Subcutaneous abdominal adipose tissue (tissue), 5 donors: ENCODE data around the gene CNTN4.
"Not testable (repeated sequence)": the region's sequence is repeated elsewhere in the genome, so short reads cannot be mapped to it uniquely, and the experiment has no call there.

Experiments
- H3K27ac ChIP-seq: one replicate; pipeline ENCODE4 v1.7.0; 2013; ENCODE audit warnings: low read depth, mild to moderate bottlenecking, inconsistent platforms, low read length, moderate library complexity
- H3K27me3 ChIP-seq, 5 donors: one replicate each; pipeline ENCODE4 v1.7.0; 2013; ENCODE audit warnings: low read length in 5 of 5, inconsistent platforms in 1 of 5; ENCODE audit not compliant: control insufficient read depth in 5 of 5, insufficient read depth in 4 of 5
- H3K36me3 ChIP-seq, 5 donors: one replicate each; pipeline ENCODE4 v1.7.0; 2013; ENCODE audit warnings: low read length in 5 of 5; ENCODE audit not compliant: control insufficient read depth in 5 of 5, insufficient read depth in 5 of 5
- H3K4me1 ChIP-seq, 5 donors: one replicate each; pipeline ENCODE4 v1.7.0; 2013; ENCODE audit warnings: low read length in 5 of 5, mild to moderate bottlenecking in 3 of 5, moderate library complexity in 1 of 5; ENCODE audit not compliant: control insufficient read depth in 5 of 5, insufficient read depth in 5 of 5
- H3K4me3 ChIP-seq, 5 donors: one replicate each; pipeline ENCODE4 v1.7.0; 2013; ENCODE audit warnings: low read length in 5 of 5, low read depth in 1 of 5
- H3K9ac ChIP-seq, 5 donors: one replicate each; pipeline ENCODE4 v1.7.0; 2013; ENCODE audit warnings: low read length in 5 of 5, mild to moderate bottlenecking in 4 of 5, moderate library complexity in 3 of 5
- H3K9me3 ChIP-seq, 5 donors: one replicate each; pipeline ENCODE4 v1.7.0; 2013; ENCODE audit warnings: low read length in 5 of 5; ENCODE audit not compliant: control insufficient read depth in 5 of 5
- donor health status: healthy.
- donor health status: healthy.
- donor health status: healthy.
- donor health status: healthy.
- donor health status: healthy.

Gene CNTN4

GRCh38 chr3:2820982-2821381 is 722.3 kb downstream of the CNTN4 start:
- H3K36me3 ChIP-seq, H3K4me1 ChIP-seq, H3K27ac ChIP-seq, H3K4me3 ChIP-seq, H3K27me3 ChIP-seq, H3K9me3 ChIP-seq, H3K9ac ChIP-seq: not testable (repeated sequence)

DNA sequence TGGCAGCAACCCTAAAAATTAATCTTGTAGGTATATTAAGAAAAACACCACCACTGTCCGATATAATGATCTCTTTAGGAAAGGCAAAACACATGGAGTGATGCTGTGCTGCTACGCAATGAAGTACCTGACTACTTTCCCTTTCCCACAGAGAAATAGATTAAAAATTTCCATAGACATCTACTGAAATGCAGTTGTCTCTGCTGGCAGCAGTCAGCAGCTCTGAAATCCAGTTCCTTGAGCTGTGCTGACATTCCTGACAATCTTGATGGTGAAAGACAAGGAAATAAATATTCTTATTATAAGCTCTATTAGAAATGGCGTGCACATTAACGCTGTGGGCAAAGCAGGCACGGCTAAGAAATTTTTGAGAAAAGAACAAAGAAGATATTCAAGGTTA is 723.9 kb downstream of the CNTN4 start:
- Histone ChIP-seq H3K36me3 (no peaks in the 10 kb centered on the region), H3K27ac (no peak overlapping the region), H3K9ac (no peak overlapping the region), H3K27me3 (no peaks in the 10 kb centered on the region), H3K9me3 (no peaks in the 10 kb centered on the region), H3K4me1 (no peaks in the 10 kb centered on the region), H3K4me3 (no peak overlapping the region)

DNA sequence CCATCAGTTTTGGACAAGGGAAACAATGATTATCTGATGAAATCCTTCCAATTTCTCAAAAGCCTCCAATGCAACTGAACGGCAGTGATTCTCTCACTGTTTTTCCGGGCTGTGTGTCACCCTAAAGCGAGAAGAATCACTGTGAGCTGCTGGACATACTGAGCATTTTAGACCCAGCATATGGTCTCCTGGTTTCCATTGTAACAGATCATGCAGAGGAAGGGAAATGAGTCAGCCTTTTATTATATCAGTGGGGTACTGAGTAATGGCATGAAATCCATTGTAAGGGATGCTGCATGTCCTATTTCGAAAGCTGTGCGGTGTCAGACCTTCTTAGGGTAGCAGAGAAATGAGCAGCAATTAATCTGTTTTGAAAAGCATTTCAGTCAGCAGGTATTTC is 724.4 kb downstream of the CNTN4 start:
- no peaks in the 10 kb centered on the region for H3K9me3 ChIP-seq
- no peak overlapping the region for H3K9ac ChIP-seq
- no peak overlapping the region for H3K4me3 ChIP-seq
- no peak overlapping the region for H3K27ac ChIP-seq
- H3K36me3 ChIP-seq: no peaks in the 10 kb centered on the region
- H3K27me3 ChIP-seq: no peaks in the 10 kb centered on the region
- H3K4me1 ChIP-seq: no peaks in the 10 kb centered on the region

DNA sequence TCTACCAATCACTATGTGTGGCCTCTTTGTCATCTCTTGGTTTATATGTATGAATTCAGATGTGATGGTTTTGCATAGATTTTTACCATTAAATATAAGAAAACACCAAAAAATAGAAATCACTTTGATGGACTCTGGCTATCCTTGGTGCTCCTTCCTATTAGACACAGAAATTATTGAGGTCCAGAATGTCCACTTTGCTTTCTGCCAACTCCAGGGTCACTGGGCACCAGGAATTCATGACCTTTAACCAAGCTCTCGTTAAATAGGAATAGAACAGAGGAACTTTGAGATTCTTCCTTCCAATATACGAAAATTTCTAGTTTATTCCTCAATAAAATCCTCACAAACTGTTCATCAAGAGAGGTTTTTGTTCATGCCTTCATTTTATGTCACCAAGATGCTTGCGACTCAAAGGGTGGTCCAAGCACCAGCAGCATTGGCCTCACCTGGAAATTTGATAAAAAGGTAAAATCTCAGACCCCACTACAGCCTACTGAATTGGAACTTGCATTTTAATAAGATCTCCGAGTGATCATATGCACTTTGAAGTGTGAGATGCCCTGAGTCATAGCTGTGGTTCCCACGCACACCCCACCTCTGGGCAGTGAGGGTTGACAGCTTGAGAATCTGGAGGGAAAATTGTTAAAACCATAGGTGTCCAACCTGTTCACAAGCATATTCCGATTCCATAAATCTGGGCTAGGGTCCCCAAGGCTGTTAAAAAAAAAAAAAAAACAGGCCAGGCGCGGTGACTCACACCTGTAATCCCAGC is 725.0 kb downstream of the CNTN4 start:
- no peaks in the 10 kb centered on the region for H3K9me3 ChIP-seq
- H3K36me3 ChIP-seq: no peaks in the 10 kb centered on the region
- H3K9ac ChIP-seq: no peak overlapping the region
- no peaks in the 10 kb centered on the region for H3K27me3 ChIP-seq
- no peaks in the 10 kb centered on the region for H3K4me1 ChIP-seq
- no peak overlapping the region for H3K4me3 ChIP-seq
- no peak overlapping the region for H3K27ac ChIP-seq

DNA sequence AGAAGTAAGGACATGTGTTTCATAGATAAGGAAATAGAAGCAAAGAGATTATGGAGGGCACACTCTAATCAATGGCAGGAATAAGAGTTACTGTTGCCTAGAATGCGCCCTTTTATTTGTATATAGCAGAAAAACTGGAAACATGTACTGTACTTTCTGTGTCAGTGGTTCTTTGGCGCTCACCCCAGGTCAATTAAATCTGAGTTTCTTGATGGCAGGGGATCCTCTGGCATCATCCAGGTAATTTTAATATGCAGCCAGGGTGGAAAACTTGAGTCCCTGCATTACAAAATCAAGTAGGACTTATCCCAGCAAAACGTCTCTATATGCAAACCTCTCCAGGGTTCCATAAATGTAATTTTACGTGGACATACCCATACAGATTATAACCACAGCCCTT is 727.4 kb downstream of the CNTN4 start:
- peaks cover 0 to 2% (median 0%) of the 10 kb centered on the region in 5 donors for H3K27me3 ChIP-seq
- H3K9me3 ChIP-seq: no peaks in the 10 kb centered on the region
- no peak overlapping the region for H3K4me3 ChIP-seq
- H3K36me3 ChIP-seq: no peaks in the 10 kb centered on the region
- no peaks in the 10 kb centered on the region for H3K4me1 ChIP-seq
- H3K27ac ChIP-seq: no peak overlapping the region
- H3K9ac ChIP-seq: no peak overlapping the region

DNA sequence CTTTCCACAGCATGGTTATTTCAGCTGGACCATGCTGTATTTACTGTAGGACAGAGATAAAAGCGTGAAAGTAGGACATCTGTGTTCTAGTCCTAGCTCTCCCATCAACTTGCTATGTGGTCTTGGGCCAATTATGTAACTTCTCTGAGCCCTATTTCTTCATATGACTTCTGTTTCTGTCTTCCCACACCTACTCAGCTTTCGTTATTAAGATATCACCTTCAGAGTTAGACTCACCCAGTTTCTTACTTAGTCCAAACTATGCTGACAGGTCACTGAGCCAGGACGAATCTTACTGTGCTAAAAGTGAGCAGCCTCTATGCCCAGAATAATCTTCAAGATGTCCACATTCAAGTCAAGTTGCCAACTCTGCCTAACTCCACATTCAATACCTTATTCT is 727.8 kb downstream of the CNTN4 start:
- Histone ChIP-seq H3K9ac (no peak overlapping the region), H3K27ac (no peak overlapping the region), H3K4me3 (no peak overlapping the region), H3K4me1 (no peaks in the 10 kb centered on the region), H3K9me3 (no peaks in the 10 kb centered on the region), H3K36me3 (no peaks in the 10 kb centered on the region), H3K27me3 (peaks cover 0 to 2% (median 0%) of the 10 kb centered on the region in 5 donors)

- no peaks in the 10 kb centered on the region for H3K36me3 ChIP-seq
- H3K4me1 ChIP-seq: peaks cover 0 to 5% (median 0%) of the 10 kb centered on the region in 5 donors
- no peak overlapping the region for H3K4me3 ChIP-seq
- H3K27ac ChIP-seq: no peak overlapping the region
- H3K9me3 ChIP-seq: no peaks in the 10 kb centered on the region
- H3K27me3 ChIP-seq: no peaks in the 10 kb centered on the region
- no peak overlapping the region for H3K9ac ChIP-seq
Observed at GRCh38 chr3:2837239-2837638, 738.6 kb downstream of the CNTN4 start.

GRCh38 chr3:2837910-2838309 is 739.2 kb downstream of the CNTN4 start:
- H3K4me1 ChIP-seq: peaks cover 0 to 5% (median 0%) of the 10 kb centered on the region in 5 donors
- H3K9ac ChIP-seq: no peak overlapping the region
- no peaks in the 10 kb centered on the region for H3K36me3 ChIP-seq
- H3K27ac ChIP-seq: no peak overlapping the region
- H3K9me3 ChIP-seq: no peaks in the 10 kb centered on the region
- no peak overlapping the region for H3K4me3 ChIP-seq
- no peaks in the 10 kb centered on the region for H3K27me3 ChIP-seq

DNA sequence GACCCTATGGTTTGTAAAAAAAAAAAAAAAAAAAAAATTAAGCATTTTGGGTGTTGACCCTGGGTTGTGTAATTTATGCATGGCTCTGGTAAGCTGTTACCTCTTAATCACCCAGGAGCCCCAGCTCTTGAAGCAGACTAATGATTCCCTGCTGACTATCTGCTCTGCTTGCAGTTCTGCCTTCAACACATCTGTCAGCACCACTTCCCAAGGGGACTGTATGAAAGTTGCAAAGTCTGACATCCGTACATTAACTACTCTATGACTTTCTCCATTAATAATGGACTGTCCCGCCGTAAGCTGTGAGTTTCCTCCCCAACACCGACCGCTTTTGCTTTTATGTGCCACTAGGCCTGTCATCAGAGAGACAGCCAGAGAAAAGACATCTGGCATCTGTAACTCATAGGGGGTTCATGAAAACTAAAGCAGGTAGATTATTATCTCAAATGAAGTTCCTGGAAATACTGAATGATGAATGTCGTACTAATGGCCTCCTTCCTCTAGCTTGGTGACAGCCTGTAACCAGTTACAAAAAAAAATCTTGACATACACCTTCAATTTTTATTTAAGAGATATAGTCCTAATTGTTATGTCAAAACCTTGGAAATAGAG is 740.0 kb downstream of the CNTN4 start:
- Histone ChIP-seq H3K27ac (no peak overlapping the region), H3K4me3 (no peak overlapping the region), H3K27me3 (no peaks in the 10 kb centered on the region), H3K4me1 (peaks cover 0 to 5% (median 0%) of the 10 kb centered on the region in 5 donors), H3K9me3 (no peaks in the 10 kb centered on the region), H3K36me3 (no peaks in the 10 kb centered on the region), H3K9ac (no peak overlapping the region)

DNA sequence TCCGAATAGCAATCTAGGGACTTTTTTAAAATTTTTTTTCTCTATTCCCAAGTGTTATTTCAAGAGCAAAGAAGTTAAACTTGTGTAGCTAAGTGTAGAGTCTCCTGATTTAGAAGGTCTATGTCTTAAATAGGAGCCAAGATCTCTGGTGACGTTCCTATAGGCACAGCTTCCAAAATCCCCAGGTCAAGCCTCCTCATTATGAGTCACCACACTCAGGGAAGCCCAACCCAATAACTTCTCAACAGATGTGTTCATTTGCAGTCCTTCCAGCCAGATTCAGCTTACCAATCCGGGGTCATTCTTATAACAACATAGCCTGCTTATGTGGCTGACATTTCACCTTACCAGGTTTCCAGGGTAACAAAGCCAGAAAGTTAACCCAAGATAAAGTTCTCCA is 741.2 kb downstream of the CNTN4 start:
- Histone ChIP-seq H3K27ac (no peak overlapping the region), H3K4me1 (peaks cover 0 to 5% (median 0%) of the 10 kb centered on the region in 5 donors), H3K9ac (no peak overlapping the region), H3K4me3 (no peak overlapping the region), H3K9me3 (no peaks in the 10 kb centered on the region), H3K36me3 (no peaks in the 10 kb centered on the region), H3K27me3 (no peaks in the 10 kb centered on the region)
